GM19397 (cell line): ENCODE measurements around the gene SP8.
"Not testable (repeated sequence)": the region's sequence is repeated elsewhere in the genome, so short reads cannot be mapped to it uniquely, and the experiment has no call there.

ENCODE experiments used
- ATAC-seq: cut with Tn5 transposase; IDR thresholded peaks from one replicate; pipeline ENCODE4 v1.9.1; 2021; ENCODE audit warnings: mild to moderate bottlenecking, moderate library complexity; ENCODE audit not compliant: unreplicated experiment

The SP8 gene

GRCh38 chr7:20786779-20787659, at the start of gene SP8:
Gene SP8, minus strand, starts transcription at chr7:20786886. Its CDS starts 88 bp downstream, at chr7:20786798.
- no peak for ATAC-seq

- ATAC-seq = peak; percentile 71
Observed at GRCh38 chr7:20836424-20836823, 49.7 kb upstream of the SP8 start.

- ATAC-seq = no peak
Observed at GRCh38 chr7:20835111-20835750, 48.5 kb upstream of the SP8 start.

- no peak for ATAC-seq
Observed at GRCh38 chr7:20834656-20835055, 48.0 kb upstream of the SP8 start.

GRCh38 chr7:20831956-20832355, 45.3 kb upstream of the SP8 start:
- ATAC-seq = no peak

- no peak for ATAC-seq
Observed at GRCh38 chr7:20831451-20831850, 44.8 kb upstream of the SP8 start.

GRCh38 chr7:20828947-20829346, 42.3 kb upstream of the SP8 start:
- ATAC-seq = no peak

GRCh38 chr7:20827172-20827571, 40.5 kb upstream of the SP8 start:
- ATAC-seq = no peak

GRCh38 chr7:20826243-20826642, 39.6 kb upstream of the SP8 start:
- ATAC-seq = no peak

- ATAC-seq = no peak
Observed at GRCh38 chr7:20825555-20825954, 38.9 kb upstream of the SP8 start.

- ATAC-seq = not testable (repeated sequence)
Observed at GRCh38 chr7:20821390-20821789, 34.7 kb upstream of the SP8 start.

- no peak for ATAC-seq
Observed at GRCh38 chr7:20816372-20816959, 29.8 kb upstream of the SP8 start.

- no peak for ATAC-seq
Observed at GRCh38 chr7:20804345-20804744, 17.7 kb upstream of the SP8 start.

- ATAC-seq = no peak
Observed at GRCh38 chr7:20799566-20800366, 13.1 kb upstream of the SP8 start.

- ATAC-seq = no peak
Observed at GRCh38 chr7:20798694-20799121, 12.0 kb upstream of the SP8 start.

GRCh38 chr7:20798081-20798693, 11.5 kb upstream of the SP8 start:
- peak; percentile 94 for ATAC-seq

- ATAC-seq = peak; percentile 65
Observed at GRCh38 chr7:20797462-20798080, 10.9 kb upstream of the SP8 start.

- ATAC-seq = no peak
Observed at GRCh38 chr7:20797042-20797461, 10.4 kb upstream of the SP8 start.

- no peak for ATAC-seq
Observed at GRCh38 chr7:20796500-20796899, 9.8 kb upstream of the SP8 start.

GRCh38 chr7:20795881-20796280, 9.2 kb upstream of the SP8 start:
- no peak for ATAC-seq
